ENCODE data around the gene GRIP2.

DNA sequence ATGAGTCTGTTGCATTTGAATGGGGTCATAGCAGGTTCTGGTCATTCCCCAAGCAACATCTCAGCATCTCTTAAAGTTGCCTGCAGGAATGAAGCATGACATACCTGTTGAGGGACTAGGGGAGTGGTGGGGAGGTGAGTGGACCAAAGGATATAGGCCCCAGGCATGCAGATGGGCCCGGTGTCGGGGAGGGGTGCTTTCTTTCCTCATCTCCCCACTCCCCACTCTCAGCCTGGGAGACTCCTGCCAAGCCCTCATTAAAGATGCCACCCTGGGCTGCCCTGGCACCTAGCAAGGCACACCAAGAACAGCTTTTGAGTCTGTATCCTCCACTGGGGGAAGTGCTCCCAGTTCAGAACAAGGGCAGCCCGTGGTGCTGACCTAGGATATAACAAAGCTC, 54.2 kb downstream of the GRIP2 start:
- no peak for TF ChIP-seq CTCF (conservative IDR thresholded peaks at IDR 0.05 in 1 of 2, IDR thresholded peaks at IDR 0.05 in 1 of 2; ENCODE audit: low read depth in 1 of 2, low read length in 2 of 2)
- TF ChIP-seq EZH2 (IDR thresholded peaks at IDR 0.05; ENCODE audit: low read length, missing control alignments): no peak
